ENCODE results near the gene QRSL1.
"Not testable (repeated sequence)": the region's sequence is repeated elsewhere in the genome, so short reads cannot be mapped to it uniquely, and the experiment has no call there.

The QRSL1 gene

GRCh38 chr6:106685833-106686232 is 56.5 kb downstream of the QRSL1 start:
- no peak for DNase-seq

- DNase-seq, result no peak
These were observed 59.0 kb downstream of the QRSL1 start for GRCh38 chr6:106688177-106688951.

GRCh38 chr6:106692112-106692818 is 62.9 kb downstream of the QRSL1 start:
- no peak for DNase-seq

- no peak for DNase-seq
These were observed 63.4 kb downstream of the QRSL1 start for GRCh38 chr6:106692819-106693208.

GRCh38 chr6:106693418-106693817 is 64.0 kb downstream of the QRSL1 start:
- DNase-seq, result no peak

GRCh38 chr6:106694343-106694742 is 65.0 kb downstream of the QRSL1 start:
- DNase-seq, result no peak

GRCh38 chr6:106700581-106700980 is 71.2 kb downstream of the QRSL1 start:
- DNase-seq, result no peak

GRCh38 chr6:106701201-106701600 is 71.8 kb downstream of the QRSL1 start:
- not testable (repeated sequence) for DNase-seq

- no peak for DNase-seq
These were observed 72.7 kb downstream of the QRSL1 start for GRCh38 chr6:106702046-106702445.

- no peak for DNase-seq
These were observed 73.2 kb downstream of the QRSL1 start for GRCh38 chr6:106702451-106703110.

- no peak for DNase-seq
These were observed 74.9 kb downstream of the QRSL1 start for GRCh38 chr6:106704327-106704726.

GRCh38 chr6:106705156-106705555 is 75.8 kb downstream of the QRSL1 start:
- no peak for DNase-seq

- DNase-seq, result no peak
These were observed 81.2 kb downstream of the QRSL1 start for GRCh38 chr6:106710580-106710979.

GRCh38 chr6:106714281-106714680 is 84.9 kb downstream of the QRSL1 start:
- DNase-seq, result no peak

GRCh38 chr6:106715922-106716321 is 86.5 kb downstream of the QRSL1 start:
- DNase-seq, result no peak

- DNase-seq, result no peak
These were observed 87.6 kb downstream of the QRSL1 start for GRCh38 chr6:106716966-106717365.

Measured in CD4-positive, alpha-beta T cell treated with Interleukin-10 for 1 hour (primary cell).